Upper lobe of left lung (tissue), 4 donors: ENCODE measurements around the gene FAM236B.
"Not testable (repeated sequence)": the region's sequence is repeated elsewhere in the genome, so short reads cannot be mapped to it uniquely, and the experiment has no call there.

Experiments
- CTCF ChIP-seq, 6 experiments: fragments of 450-650 bp in 4 of 6; fragments of 200-600 bp in 2 of 6; sonication (generic) in 2 of 6; IDR thresholded peaks; one replicate each; pipeline ENCODE4 v1.5.1; 2016 to 2019; ENCODE audit warnings: antibody characterized with exemption in 6 of 6
- EP300 ChIP-seq, 4 donors: sonication (generic); formaldehyde crosslinking; IDR thresholded peaks; one replicate each; pipeline ENCODE4 v1.5.1; 2017; ENCODE audit warnings: antibody characterized with exemption in 4 of 4, control low read depth in 2 of 4
- POLR2A ChIP-seq, 4 donors: fragments of 450-650 bp; IDR thresholded peaks; one replicate each; pipeline ENCODE4 v1.5.1; 2016 to 2017; ENCODE audit warnings: antibody characterized with exemption in 4 of 4, mild to moderate bottlenecking in 2 of 4

GRCh38 chrX:72748545-72748944, 33.9 kb downstream of the FAM236B start:
- TF ChIP-seq POLR2A, EP300, CTCF (IDR thresholded peaks at IDR 0.05): not testable (repeated sequence)
